CD4-positive, alpha-beta T cell treated with Interleukin-4 for 4 hours (primary cell): Measurements from ENCODE around the gene SYN1.
A peak's percentile ranks its signal among the peaks of the same experiment; 100 is the strongest.

Experiments used
- DNase-seq: peaks from one replicate; pipeline ENCODE4 v3.0.0-alpha.2; 2020

SYN1 gene

DNA sequence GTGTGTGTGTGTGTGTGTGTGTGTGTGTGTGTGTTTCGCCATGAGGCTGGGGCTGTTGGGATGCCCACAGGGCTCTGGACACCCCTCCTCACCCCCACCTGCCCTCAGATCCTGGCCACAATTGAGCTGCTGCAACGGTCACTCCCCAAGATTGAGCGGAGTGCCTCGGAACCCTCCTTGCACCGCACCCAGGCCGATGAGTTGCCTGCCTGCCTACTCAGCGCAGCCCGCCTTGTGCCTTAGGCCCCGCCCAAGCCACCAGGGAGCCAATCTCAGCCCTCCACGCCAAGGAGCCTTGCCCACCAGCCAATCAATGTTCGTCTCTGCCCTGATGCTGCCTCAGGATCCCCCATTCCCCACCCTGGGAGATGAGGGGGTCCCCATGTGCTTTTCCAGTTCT, 48.4 kb downstream of the SYN1 start:
- no peak for DNase-seq

DNA sequence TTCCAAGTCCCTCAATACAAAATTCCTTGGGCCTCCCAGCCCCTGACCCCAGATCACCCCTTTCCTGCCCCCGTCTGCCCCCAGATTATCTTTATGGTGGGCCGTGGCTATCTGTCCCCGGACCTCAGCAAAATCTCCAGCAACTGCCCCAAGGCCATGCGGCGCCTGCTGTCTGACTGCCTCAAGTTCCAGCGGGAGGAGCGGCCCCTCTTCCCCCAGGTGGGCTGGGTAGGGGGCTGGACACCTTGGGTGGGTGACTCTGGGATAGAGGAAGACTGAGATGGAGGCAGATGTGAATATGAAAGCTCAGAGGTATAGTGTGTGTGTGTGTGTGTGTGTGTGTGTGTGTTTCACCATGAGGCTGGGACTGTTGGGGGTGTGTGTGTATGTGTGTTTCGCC, 48.9 kb downstream of the SYN1 start:
- DNase-seq = no peak

DNA sequence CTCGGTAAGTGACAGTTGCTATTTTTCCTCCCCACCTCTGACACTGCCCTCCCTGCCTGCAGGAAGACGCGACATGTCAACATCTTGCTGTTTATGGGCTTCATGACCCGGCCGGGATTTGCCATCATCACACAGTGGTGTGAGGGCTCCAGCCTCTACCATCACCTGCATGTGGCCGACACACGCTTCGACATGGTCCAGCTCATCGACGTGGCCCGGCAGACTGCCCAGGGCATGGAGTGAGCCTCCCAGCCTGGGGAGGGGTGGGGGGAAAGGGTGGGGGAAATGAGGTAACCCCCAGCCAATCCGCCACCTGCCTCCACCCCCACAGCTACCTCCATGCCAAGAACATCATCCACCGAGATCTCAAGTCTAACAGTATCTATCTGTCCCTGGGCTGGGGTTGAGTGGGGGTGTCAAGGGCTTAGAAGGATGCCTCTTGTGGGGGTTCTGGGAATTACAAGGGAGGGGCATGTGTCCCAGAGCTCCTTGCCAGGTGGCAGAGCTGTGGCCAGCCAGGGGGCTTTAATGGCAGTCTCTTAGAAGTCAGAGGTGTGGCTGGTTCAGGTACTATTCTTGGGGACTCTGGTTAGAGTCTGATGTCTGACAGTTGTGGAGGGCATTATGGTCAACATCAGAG, 50.9 kb downstream of the SYN1 start:
- peak; percentile 6 for DNase-seq

DNA sequence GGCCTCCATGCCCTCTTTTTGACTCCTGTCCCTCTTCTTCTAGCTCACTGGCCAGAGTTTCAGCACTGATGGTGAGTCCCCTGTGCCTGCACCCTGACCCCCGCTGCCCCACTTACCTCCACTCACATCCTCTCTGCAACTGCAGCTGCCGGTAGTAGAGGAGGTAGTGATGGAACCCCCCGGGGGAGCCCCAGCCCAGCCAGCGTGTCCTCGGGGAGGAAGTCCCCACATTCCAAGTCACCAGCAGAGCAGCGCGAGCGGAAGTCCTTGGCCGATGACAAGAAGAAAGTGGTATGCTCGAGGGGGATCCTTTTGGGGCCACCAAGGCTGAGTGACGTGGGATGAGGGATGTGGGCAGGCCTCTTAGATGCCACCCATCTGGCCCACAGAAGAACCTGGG, 52.8 kb downstream of the SYN1 start:
- DNase-seq = no peak

DNA sequence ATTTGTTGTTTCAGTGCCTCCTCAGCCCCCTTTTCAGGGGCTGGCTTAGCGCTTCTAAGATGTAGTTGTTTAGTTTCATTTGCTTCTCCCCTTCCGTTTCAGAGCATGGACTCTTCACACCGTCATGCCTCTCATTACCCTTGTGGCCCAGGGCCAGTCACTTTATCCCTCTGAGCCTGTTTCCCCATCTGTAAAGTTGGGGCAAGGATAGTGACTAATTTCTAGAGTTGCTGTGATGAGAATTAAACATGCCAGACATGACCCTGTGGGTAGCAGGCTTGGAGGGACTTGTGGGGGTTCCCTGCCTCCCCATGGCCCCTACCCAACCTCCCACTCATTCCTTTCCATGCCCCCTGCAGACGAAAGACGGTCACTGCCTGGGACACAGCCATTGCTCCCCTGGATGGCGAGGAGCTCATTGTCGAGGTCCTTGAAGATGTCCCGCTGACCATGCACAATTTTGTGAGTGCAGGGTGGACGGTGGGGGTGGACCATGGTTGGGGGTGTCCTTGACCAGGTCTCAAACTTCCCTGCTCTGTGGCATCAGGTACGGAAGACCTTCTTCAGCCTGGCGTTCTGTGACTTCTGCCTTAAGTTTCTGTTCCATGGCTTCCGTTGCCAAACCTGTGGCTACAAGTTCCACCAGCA, 55.1 kb downstream of the SYN1 start:
- DNase-seq = no peak

DNA sequence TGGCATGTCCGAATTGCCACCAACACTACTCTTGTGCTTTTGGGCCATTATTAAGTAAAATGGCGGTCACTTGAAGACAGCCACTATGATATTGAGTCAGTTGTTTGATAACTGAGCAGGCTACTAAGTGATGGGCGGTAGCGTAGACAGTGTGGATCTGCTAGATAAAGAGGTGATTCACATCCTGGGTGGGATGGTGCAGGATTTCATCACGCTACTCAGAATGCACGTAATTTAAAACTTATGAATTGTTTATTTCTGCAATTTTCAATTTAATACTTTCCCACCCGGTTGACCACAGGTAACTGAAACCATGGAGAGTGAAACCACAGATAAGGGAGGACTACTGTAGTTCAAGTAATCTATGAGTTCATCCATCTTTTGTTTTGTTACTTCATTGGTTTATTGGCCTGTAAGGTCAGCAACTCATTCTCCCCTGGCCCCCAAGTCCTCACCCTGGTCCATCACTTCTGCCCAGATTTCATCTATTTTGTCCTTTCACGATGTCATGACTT, 55.8 kb downstream of the SYN1 start:
- DNase-seq = peak; percentile 11

DNA sequence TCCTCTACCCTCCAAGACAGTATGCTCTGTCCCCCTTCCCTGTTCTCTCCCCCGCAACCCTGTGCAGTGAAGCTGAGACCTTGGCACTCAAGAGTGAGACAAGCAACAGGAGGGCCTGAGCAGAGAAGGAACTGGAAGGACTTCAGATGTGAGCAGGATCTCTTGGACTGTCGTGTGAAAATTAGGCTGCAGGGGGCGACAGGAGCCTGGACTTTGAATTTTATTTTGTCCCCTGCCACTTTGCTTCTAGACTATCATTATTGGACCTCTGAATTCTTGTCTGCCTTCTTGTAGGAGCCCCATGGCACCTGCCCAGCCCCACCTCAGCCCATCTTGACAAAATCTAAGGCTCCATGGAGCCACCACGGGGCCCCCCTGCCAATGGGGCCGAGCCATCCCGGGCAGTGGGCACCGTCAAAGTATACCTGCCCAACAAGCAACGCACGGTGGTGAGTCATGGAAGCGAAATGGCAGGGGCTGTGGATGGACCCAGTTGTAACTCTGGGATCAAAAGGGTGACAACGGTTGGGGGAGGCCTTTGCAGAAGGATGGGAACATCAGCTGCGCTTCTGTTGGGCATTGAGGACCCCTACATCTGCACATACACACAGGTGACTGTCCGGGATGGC, 56.9 kb downstream of the SYN1 start:
- DNase-seq = peak; percentile 26

DNA sequence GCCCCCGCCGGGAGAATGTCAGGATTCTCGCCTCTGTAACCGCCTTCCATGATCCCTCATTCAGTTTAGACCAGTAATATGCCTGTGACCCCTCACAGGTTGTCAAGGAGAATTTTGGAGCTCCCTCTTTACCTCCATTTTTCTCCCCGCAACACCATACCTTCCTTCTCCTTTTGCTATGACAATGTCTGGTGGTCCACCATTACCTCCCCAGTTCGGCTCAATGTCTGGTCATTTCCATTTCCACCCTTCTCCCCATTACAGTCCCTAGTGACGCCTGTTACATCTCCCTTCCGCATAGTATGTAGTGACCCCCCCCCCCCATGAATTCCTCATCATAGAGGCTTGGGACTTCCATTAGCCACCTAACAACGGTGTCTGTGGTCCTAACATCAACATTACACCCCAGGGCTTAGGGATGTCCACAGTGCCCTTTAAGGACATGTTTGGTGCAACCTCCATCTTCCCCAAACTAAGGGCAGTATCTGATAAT, 58.0 kb downstream of the SYN1 start:
- DNase-seq = no peak

DNA sequence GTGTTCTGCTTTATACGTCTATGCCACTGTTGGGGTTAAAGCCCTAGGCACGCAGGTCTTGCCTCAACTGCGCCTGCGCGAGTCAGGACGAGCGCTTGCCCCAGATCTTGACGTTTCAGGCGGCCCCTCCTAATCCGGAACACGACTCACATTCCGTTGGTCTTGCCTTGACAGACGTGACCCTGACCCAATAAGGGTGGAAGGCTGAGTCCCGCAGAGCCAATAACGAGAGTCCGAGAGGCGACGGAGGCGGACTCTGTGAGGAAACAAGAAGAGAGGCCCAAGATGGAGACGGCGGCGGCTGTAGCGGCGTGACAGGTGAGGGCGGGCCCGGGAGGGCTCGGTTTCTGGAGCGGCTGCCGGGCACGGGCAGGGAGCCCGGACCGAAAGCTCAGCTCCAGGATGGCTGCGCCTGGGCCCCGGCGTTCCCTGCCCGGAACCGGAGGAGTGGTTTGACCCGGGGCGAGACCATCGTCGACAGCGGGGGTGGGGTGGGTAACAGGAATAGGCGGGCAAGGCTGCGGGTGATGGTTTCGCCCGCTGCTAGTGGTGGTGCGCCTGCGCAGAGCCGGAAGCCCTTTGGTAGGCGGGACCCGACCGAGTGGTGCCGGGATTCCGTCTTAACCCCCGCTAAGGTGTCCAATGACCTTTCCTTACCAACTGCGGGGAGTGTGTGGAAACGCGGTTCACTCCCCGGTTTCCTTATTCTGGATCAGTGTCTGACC, 58.6 kb downstream of the SYN1 start, which contains the start of gene ARAF:
ARAF (plus strand) TSS at position 272 of the 725 bp plus-strand sequence. CDS start 1,763 bp downstream, outside the sequence.
- DNase-seq = peak; percentile 99

DNA sequence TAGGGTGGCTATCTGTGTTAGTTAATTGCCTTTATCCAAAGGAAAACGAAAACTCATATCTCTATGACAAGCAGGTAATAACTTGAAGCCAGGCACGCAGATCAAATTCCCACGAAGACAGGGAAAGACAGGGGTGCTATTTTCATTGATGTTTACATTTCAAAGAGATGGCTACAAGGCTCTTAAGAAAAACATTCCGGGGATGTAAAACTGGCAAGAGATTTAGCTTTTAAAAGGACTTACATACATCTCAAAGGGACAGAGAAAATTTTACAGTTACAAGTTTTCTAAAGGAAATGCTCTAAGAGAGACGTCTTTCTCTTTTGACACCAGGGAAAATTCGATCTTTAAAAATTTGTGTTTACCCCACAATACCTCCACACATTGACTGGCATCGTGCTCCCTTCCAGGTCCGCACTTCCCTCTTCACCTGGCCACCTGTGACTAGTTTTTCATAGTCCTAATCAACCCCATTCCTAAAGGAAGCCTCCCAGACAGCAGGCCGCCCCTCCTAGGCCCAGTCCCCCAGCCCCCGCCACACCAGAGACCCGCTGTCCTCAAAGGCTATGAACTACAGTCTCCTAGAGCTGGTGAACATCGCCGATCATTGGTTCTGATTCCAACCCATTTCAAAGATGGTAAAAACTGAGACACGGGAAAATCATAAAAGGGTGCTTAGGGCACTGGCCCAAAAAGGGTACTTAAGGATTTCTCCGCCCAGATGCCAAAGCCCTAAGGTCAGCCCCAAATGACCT, 59.3 kb downstream of the SYN1 start:
- DNase-seq = no peak

DNA sequence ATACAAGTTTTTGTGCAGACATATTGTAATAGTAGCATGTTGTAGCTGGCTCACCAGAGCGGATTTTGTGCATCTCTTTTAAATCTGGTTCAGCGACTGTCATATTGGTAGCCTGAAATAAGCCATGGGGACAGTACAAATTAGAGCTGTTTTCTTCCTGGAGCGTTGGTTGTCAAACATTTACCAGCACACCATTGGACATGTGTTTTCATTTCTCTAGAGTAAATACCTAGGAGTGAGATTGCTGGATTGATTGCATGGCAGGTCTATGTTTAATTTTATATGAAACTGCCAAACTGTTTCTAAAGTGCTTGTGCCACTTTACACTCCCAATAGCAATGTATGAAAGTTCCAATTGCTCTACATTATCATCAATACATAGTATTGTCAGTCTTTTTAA, 61.2 kb downstream of the SYN1 start:
- DNase-seq = no peak

DNA sequence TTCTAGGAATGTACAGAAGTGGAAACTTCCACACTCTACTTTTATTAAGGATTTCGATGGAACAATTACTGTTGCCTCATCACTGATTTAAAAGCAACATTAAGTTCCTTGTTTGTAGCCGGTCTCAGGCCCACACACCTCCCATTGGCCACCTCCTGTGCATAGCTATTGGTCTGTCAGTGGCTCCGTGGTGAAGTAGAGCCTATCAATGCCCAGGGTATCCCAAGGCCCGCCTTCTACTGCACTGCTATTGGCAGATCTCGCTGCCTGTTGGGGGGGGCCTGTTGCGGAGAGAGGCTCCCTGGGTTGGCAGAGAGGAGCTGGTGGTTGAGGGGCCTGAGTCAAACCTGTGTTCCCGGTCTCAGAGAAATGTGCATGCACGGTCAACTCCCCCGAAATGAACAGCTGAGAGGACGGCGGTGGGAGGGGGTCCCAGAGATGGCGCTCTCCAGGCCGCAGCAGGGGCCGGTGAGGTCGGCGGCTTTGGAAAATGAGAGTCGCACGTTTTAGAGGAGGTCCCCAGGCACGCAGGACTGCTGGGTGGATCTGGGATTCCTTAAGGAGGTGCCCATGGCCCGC, 63.5 kb downstream of the SYN1 start:
- DNase-seq = peak; percentile 90

DNA sequence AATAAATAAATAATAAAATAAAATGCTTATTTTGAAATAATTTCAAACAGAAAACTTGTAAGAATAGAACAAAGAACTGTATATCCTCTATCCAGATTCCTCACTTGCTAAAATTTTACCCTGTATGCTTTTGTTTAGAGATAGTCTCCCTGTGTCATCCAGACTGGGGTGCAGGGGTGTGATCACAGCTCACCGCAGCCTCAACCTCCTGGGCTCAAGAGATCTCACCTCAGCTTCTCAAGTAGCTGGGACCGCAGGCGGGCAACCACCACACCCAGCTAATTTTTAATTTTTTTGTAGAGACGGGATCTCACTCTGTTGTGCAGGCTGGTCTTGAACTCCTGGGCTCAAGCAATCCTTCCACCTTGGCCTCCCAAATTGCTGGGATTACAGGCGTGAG, 76.2 kb downstream of the SYN1 start:
- DNase-seq = no peak

DNA sequence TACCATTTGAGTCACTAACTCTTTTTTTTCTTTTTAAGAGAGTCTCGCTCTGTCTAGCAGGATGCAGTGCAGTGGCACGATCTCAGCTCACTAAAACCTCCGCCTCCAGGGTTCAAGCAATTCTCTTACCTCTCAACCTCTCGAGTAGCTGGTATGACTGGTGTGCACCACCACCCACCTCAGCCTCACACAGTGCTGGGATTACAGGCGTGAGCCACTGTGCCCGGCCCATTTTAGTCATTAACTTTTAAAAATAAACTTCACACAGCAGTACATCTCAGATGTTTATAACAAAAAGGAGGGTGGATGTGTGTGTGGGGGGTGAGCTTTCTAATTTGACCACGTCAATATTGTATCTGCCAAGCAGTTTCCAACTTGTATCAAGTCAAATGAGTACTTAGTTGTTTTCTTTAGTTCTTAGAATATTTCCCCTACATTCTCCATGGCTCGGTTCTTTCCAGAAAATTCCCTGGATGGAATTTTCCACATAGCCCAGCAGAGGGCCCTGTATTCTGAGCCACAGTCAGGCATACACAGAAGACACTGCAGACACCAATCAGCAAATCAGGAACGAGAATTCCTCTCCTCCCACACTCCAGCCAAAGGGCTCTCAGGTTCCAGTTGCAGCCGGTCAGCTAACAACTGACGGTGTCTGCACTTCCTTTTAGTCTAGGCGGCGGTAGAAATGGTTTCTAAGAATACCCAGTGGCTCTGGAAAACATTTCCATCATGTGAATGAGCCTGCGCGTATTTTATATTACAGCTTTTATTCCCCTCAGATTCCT, 78.7 kb downstream of the SYN1 start:
- no peak for DNase-seq

DNA sequence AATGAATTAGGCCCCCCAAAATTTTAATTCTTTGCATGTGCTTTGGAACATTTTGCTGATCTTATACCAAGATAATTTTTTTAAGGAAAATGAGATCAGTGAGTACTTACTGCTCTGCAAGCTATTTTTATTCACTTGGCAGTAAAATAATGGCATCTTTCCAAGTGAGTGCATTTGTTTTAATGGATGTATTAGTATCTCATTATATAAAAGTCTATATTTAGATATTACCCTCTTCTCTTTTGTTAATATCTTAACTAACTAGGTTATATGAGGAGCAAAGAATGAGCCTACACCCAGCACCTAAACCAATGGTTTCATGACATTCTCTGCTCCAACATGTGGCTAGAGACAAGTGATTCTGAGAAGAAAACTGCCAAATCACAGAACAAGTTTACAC, 79.8 kb downstream of the SYN1 start:
- DNase-seq = no peak

DNA sequence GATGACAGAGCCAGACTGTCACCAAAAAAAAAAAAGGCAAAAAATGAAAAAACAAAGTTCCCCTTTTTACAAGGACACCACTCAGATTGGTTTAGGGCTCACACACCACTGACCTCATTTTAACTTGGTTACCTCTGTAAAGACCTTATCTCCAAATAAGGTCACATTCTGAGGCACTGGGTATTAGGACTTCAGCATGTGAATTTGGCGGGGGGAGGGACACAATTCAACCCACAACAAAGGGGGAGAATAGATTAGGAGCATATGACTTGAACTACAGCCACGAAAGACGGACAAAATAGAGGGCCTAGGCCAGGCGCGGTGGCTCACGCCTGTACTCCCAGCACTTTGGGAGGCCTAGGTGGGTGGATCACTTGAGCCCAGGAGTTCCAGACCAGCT, 89.6 kb downstream of the SYN1 start:
- no peak for DNase-seq

DNA sequence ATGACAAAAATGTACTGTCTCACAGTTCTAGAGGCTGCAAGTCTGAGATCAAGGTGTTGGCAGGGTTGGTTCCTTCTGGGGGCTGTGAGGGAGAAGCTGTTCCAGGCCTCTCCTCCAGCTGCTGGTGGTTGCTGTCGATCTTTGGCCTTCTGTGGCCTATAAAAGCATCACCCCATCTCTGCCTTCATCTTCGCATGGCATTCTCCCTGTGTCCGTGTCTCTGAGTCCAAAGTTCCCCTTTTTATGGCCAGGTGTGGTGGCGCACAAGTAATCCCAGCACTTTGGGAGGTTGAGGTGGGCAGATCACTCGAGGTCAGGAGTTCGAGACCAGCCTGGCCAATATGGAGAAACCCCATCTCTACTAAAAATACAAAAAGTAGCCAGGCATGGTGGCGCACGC, 90.1 kb downstream of the SYN1 start:
- DNase-seq = no peak

DNA sequence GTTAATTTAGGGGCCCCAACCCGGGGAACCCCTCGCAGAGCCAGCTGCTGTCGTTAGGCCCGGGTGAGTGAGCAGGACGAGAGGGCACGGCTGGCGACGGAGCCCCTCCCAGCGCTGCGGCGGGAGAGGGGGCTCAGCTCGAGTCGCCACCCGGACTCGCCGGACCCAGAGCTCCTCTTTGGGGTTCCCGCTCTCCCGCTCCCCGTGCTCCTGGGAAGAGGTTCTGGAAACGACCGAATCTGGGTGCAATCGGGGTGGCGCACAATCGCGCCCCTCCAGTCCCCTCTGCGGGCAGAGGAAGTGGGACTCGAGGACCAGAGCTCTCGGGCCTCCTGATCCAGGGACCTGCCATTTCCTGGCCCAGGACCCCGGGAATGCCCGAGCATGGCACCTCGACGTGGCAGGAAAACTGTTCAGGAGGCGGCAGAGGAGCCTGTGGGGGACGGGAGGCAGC, 95.9 kb downstream of the SYN1 start:
- no peak for DNase-seq

DNA sequence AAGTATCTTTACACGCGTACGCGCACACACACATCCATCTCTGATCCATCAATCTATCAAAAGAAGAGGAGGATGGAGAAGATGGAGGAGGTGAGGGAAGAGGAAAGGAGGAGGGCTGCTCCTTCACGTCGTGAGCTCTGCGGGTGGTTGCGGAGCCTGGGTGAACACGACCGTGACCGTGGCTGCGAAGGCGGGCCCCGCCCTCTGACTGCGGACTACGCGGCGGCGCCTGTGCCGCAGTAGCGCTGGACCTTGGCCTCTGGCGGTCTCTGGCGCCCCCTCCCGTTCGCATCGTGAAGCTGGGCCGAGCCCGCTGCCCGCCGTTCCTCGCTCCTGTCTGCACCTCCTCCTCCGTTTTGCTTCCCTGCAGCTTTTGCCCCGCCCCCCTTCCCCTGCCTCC, 96.4 kb downstream of the SYN1 start:
- DNase-seq = peak; percentile 64
